ENCODE results near the gene EXO1.
A peak's percentile ranks its signal among the peaks of the same experiment; 100 is the strongest.
"Not testable (repeated sequence)": the region's sequence is repeated elsewhere in the genome, so short reads cannot be mapped to it uniquely, and the experiment has no call there.

The EXO1 gene

GRCh38 chr1:241847796-241848685 lies at the start of gene EXO1:
Gene EXO1 (plus strand): TSS chr1:241848204. CDS start chr1:241850426, 2,222 bp downstream.
- DNase-seq: peak; percentile 89

DNA sequence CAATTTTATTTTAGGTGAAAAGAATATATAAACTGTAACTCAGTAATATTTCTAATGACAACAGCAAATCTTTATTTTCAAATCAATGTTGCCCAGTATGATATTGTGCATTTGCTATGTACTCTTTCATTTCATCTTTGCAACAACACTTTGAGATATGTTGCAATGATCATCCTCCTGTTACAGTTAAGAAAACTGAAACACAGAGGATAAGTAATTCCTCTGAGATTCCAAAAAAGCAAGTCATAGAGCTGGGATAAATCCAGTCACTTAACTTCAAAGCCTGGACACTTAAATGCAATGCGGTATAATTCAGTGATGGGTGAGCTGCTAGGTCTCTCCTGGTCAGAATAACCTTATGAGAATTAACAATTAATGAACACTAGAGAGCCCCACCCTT lies 48.6 kb upstream of the EXO1 start:
- no peak for DNase-seq

- DNase-seq: no peak
Measured at GRCh38 chr1:241800640-241801039, 47.4 kb upstream of the EXO1 start.

DNA sequence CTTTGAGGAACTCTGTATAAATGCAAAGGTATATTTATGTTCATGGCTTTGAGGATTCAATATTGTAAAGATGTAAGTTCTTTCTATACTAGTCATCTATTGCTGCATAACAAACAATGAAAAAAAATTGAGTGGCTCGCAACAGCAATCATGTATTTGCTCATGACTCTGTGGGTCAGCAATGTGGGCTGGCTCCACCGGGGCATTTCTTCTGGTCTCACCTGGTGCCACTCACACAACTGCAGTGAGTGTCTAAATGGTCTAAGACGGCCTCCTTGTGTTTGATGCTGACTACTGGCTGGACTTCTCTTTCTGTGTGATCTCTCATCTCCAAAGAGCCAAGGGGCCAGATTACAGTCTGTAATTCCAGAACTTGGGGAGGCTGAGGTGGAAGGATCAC lies 45.1 kb upstream of the EXO1 start:
- no peak for DNase-seq

DNA sequence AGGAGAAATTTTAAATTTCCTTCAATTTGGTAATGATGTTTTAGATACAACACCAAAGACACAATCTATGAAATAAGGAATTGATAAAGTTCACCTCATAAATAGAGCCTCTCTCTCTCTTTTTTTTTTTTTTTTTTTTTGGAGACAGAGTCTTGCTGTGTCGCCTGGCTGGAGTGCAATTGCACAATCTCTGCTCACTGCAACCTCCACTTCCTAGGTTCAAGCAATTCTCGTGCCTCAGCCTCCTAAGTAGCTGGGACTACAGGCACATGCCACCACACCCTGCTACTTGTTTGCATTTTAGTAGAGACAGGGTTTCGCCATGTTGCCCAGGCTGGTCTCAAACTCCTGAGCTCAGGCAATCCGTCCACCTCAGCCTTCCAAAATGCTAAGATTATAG lies 43.3 kb upstream of the EXO1 start:
- not testable (repeated sequence) for DNase-seq

- no peak for DNase-seq
Measured at GRCh38 chr1:241808265-241808664, 39.7 kb upstream of the EXO1 start.

DNA sequence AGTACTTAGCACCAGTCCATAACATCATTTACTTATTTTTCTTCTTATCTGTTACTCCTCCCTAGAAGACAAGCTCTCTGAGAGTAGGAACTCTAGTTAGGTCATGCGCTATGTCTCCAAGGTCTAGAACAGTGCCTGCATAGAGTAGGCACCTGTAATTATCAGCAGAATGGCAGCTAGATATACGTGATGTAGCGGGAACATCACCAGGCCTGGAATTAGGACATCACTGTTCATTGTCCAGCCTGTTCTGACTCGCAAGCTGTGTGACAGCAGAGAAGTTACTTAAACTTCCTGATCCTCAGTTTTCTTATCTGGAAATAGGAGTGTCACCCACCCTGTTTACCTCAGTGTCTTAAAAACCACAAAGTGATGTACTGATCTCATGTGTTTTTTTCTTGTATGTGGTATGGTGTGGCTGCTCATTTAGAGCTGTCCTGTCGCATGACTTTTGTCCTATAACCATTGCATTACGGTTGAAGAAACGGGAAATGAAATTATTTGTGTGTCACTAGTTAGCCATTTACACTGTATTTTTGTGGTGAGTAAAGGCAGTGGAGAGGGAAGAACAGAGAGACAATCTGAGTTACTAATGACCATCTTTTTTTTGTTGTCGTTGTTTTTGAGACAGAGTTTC lies 37.1 kb upstream of the EXO1 start:
- DNase-seq: no peak

DNA sequence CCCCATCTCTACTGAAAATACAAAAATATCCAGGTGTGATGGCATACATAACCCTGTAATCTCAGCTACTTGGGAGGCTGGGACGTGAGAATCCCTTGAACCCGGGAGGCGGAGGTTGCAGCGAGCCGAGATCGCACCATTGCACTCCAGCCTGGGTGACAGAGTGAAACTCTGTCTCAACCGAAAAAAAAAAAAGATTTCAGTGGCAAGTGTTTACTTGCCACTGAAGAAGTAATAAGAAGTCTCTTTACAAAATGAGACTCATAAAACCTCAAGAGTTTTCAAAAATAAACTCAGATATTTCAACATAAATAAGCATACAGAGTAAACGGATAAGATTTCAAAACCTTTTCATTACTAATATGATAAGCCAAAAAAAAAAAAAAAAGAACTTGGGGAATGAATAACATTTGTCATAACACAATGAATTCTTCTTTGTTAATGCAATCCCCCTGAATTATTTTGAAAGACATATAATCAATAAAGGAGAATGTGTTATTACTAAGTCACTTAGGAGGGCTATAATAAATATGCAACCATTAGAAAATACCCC lies 34.2 kb upstream of the EXO1 start:
- no peak for DNase-seq

- DNase-seq: no peak
Measured at GRCh38 chr1:241816008-241816407, 32.0 kb upstream of the EXO1 start.

DNA sequence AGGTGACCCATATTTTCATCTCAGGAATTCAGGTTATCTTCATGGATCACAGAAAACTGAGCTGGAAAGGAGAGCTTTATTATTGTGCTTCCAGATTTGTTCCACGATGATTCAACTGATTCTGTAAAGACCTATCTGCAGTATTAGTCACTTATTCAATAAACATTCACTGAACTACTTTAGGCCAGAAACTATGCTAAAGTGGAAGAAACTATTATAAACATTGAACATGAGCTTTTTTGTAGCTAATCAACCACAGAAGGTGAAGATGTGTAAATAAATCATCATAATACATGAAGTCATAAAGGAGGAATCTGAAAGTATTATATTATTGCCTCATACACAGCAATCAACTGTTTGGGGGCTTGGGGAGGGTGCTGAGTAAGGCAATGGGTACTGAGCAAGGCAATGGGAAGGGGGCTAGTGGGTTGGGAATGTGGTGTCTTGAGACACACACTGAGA lies 30.6 kb upstream of the EXO1 start:
- peak; percentile 12 for DNase-seq

DNA sequence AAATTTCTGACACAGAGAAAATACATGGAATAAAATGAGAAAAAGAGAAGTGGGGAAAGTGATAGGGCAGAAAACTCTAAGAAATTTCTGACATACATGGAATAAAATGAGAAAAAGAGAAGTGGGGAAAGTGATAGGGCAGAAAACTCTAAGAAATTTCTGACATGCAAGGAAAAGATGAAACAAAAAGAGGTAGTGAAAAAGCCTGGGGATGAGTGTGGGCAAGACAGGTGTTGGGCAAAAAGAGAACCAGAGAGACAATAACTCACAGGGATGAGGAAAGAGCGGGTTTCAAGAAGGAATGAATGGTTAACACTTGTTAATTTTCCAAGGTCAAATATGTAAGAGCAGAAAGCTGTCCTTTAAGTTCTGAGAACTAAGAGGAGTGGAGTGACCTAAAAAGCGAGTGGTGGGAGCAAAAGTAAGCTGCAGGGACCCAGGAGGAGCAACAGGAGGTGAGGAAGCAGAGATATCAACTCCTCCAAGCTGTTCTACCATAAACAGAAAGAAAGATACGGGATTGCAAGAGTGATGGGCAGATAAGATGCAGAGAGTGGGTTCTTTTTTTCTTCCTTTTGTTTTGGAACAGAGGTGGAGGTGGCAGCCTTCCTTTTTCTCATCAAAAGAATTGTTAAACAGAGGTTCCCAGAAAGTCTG lies 29.9 kb upstream of the EXO1 start:
- no peak for DNase-seq

- no peak for DNase-seq
Measured at GRCh38 chr1:241819340-241819866, 28.6 kb upstream of the EXO1 start.

- no peak for DNase-seq
Measured at GRCh38 chr1:241821363-241821762, 26.6 kb upstream of the EXO1 start.

DNA sequence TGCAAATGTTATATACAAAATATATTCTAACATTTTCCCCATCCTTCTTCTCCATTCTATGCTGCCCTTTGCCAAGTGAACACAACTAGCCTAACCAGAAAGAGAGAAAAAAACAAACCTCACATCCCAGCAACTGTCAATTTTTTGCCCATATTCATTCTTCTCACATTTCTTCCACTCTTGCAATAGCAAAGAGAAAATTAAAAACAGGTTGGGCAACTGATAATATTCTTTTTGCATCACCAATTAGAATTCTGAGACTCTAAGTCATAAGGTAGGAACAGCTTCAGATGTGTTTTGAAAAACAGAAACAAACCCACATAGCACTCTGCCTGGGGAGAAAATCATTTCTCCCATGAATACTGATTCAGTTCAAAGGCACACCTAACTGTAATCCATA lies 25.2 kb upstream of the EXO1 start:
- no peak for DNase-seq

GRCh38 chr1:241823925-241824324 lies 24.1 kb upstream of the EXO1 start:
- no peak for DNase-seq

GRCh38 chr1:241825581-241825980 lies 22.4 kb upstream of the EXO1 start:
- DNase-seq: no peak

DNA sequence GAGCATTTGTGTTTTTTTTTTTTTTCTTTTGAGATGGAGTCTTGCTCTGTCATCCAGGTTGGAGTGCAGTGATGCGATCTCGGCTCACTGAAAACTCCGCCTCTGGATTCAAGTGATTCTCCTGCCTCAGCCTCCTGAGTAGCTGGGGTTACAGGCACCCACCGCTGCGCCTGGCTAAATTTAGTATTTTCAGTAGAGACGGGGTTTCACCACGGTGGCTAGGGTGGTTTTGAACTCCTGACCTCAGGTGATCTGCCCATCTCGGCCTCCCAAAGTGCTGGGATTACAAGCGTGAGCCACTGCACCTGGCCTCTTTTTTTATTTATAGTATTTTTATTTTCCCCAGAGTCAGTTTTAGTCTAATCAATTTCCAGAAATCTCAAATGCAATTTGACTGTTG lies 21.4 kb upstream of the EXO1 start:
- DNase-seq: not testable (repeated sequence)

- no peak for DNase-seq
Measured at GRCh38 chr1:241827264-241827663, 20.7 kb upstream of the EXO1 start.

DNA sequence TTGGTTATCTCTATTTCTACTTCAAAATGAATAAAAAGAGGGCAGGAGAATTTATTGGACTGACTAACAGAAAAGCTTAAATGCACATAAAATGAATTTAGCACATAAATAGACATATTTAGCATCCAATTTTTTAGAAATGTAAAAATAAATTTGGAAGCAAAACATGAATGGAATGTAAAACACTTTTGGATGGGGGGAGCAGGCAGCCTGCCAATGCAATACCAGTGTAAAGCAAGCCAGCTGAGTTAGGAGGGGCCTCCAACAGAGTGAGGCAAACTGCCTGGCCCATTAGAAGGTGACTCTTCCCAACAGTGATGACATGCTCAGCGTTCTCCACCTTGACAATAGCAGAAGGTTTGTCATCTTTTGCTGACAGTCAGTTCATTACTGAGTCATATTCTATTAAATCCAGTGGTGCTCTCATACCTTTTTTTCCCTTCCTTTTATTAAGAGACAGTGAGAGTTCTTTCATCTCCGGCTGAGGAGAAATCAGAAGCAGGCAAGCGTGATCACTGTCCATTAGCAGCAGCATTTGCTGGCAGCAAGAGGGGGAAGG lies 19.5 kb upstream of the EXO1 start:
- DNase-seq: peak; percentile 19

- DNase-seq: no peak
Measured at GRCh38 chr1:241829468-241829867, 18.5 kb upstream of the EXO1 start.

DNA sequence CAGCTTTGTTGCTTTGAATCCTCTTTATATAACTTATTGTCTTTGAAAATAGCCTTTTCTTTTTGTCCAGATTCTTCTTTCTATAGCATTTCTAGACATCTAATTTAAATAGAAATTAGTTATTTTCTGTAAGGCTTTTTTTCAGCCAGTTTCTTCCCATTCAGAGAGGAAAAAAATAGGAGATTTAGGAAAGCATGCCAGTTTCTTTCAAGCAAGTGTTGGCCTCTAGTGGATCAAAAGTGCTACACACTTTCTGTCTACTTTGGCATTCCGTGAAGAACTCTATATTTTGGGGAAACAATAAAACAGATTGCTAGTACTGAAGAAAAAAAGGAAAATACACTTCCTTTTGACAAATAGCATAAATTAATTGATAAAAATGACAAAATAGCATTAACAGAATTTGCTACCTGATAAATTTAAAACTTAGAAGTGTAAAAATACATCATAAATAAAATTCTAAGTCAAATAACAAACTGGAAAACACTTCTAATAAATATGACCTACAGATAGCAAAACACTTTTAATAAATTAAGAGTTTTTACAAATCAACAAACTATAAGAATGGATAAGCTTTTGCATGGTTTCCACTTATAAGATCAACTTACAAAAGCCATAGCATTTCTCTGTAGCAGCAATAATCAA lies 13.1 kb upstream of the EXO1 start:
- no peak for DNase-seq

DNA sequence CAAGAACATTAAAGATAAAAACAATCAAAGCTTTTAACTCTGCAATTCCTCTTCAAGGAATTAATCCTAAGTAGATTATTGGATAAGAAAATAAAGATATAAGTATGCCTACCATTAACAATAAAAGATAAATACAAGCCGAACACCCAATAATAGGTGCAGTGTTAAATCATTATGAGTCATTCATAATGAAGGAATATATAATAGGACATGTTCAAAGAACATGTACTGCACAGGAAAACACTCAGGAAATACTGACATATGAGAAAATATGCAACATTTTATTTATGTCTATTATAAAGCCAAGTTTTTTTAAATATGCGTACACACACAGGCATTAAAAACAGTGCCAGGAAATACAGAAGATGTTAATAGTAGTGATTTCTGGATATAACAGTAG lies 11.1 kb upstream of the EXO1 start:
- DNase-seq: no peak

All from T1000 (cell line).